ENCODE data around the gene ANKMY1.

ANKMY1 gene

GRCh38 chr2:240597054-240597418 is 39.2 kb upstream of the ANKMY1 start:
- no peak for TF ChIP-seq CTCF (IDR thresholded peaks at IDR 0.05)

GRCh38 chr2:240596491-240596931 is 38.7 kb upstream of the ANKMY1 start:
- no peak for TF ChIP-seq CTCF (IDR thresholded peaks at IDR 0.05)

- TF ChIP-seq CTCF (IDR thresholded peaks at IDR 0.05) = no peak
These were observed 38.3 kb upstream of the ANKMY1 start for GRCh38 chr2:240596080-240596460.

- peak; percentile 34 for TF ChIP-seq CTCF (IDR thresholded peaks at IDR 0.05)
These were observed 37.7 kb upstream of the ANKMY1 start for GRCh38 chr2:240595381-240596079.

GRCh38 chr2:240594511-240595380 is 37.0 kb upstream of the ANKMY1 start:
- no peak for TF ChIP-seq CTCF (IDR thresholded peaks at IDR 0.05)

GRCh38 chr2:240593703-240594451 is 36.1 kb upstream of the ANKMY1 start:
- no peak for TF ChIP-seq CTCF (IDR thresholded peaks at IDR 0.05)

- no peak for TF ChIP-seq CTCF (IDR thresholded peaks at IDR 0.05)
These were observed 35.4 kb upstream of the ANKMY1 start for GRCh38 chr2:240593026-240593702.

Measured in LNCAP (cell line).